Mesenteric fat pad (tissue), 1 donor: Measurements from ENCODE around the gene BTBD7. TPM values are rescaled to one million over a fixed set of nuclear protein-coding genes. Genes with fewer than 3 reads are reported as not detected.
"Not testable (repeated sequence)": the region's sequence is repeated elsewhere in the genome, so short reads cannot be mapped to it uniquely, and the experiment has no call there.

Experiments used
- DNase-seq: peaks from one replicate; pipeline ENCODE4 v3.0.0-alpha.2; 2020; ENCODE audit warnings: low spot score
- long read RNA-seq: library from polyadenylated mRNA; unstranded; transcript quantifications from one replicate; pipeline ENCODE4 v2.0.0, GENCODE V29; 2020
- total RNA-seq: library from RNA; stranded (reverse); fragmentation: NEBNext Ultra II Directional; extraction: Animal tissue kit (Norgen Biotek cat#: 25700); gene quantifications from one replicate; pipeline ENCODE4 v1.2.1, GENCODE V29; 2021
- donor health status: DM: yes; HTN: yes; CAD: no.

Gene BTBD7, protein sequence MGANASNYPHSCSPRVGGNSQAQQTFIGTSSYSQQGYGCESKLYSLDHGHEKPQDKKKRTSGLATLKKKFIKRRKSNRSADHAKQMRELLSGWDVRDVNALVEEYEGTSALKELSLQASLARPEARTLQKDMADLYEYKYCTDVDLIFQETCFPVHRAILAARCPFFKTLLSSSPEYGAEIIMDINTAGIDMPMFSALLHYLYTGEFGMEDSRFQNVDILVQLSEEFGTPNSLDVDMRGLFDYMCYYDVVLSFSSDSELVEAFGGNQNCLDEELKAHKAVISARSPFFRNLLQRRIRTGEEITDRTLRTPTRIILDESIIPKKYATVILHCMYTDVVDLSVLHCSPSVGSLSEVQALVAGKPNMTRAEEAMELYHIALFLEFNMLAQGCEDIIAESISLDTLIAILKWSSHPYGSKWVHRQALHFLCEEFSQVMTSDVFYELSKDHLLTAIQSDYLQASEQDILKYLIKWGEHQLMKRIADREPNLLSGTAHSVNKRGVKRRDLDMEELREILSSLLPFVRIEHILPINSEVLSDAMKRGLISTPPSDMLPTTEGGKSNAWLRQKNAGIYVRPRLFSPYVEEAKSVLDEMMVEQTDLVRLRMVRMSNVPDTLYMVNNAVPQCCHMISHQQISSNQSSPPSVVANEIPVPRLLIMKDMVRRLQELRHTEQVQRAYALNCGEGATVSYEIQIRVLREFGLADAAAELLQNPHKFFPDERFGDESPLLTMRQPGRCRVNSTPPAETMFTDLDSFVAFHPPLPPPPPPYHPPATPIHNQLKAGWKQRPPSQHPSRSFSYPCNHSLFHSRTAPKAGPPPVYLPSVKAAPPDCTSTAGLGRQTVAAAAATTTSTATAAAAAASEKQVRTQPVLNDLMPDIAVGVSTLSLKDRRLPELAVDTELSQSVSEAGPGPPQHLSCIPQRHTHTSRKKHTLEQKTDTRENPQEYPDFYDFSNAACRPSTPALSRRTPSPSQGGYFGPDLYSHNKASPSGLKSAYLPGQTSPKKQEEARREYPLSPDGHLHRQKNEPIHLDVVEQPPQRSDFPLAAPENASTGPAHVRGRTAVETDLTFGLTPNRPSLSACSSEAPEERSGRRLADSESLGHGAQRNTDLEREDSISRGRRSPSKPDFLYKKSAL
- 29.6 TPM for total RNA-seq
- long read RNA-seq, partial matches to known transcripts: 14 of 23 reads
- long read RNA-seq, other reads (novel, unspliced or antisense): 9 of 23 reads

DNA sequence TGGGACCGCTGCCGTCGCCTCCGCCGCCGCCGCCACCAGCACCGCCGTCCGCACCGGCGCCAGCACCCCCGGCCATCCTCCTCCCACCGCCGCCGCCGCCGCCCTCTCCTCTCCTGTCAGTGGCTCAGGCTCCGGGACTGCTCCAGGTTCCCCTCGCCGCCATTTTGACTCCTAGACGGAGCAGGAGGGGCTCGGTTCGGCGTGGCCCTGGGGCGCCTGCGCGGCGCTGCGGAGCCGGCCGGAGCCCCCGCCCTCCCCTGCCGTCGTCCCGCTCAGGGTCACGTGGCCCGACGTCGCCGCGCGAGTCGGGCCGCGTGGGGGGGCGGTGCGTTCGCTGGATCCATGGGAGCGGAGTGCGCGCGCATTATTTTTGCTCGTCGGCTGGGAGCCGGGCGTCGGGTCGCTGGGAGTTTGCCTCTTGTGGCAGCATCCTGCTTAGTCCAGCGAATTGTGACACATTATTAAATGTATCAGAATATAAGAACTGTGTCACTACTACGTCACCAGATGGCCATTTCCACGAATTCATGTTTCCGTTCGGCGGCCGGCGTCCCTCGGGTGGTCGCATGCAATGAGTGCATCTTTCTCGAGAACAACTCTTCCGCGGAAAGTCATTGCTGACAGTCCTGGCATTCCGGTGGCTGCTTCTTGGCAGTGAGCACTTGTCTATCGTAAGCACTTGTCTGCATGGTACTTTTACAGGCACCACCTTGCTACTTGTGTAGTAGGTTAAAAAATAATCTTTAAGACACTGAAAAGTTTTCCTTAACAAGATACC, at the start of gene BTBD7:
BTBD7 (minus strand) TSS at position 184 of the 778 bp plus-strand sequence. CDS start 36,985 bp downstream, outside the sequence.
- peak; percentile 99 for DNase-seq

DNA sequence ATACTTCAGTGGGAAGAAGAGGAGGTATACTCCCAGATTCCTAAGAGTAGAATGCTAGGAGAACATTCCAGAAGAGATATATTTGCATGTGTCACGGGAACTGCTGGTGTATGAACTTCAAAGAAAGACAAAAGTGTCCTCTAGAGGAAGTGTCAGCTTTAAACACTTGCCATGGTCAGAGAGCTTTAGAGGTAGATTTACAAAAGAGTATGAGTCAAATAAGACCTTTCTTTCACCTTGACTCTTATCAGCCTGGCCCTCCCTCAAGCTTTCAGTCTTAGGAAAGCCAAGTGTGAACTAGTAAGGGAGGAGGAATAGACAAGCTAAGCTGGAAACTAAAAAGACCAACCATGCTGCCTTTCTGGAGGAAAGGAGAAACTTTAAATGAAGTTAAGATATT, 48.8 kb upstream of the BTBD7 start:
- no peak for DNase-seq

DNA sequence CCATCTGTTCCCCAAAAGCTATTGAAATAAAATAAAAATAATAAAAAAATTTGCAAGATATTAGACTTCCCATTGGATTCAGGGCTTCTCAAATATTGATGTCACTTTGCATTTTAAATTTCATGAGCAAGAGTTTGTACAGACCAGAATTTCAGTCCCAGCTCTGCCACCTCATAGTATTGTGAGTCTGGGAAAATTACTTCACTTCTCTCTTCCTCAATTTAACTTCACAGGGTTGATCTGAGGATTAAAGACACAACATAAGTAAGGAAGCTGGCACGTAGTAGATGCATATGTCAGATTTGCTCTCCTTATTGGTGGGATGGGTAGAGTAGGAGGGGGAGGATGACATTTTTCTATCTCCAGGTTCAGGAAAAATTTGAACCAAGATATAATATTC, 47.0 kb upstream of the BTBD7 start:
- DNase-seq: no peak

DNA sequence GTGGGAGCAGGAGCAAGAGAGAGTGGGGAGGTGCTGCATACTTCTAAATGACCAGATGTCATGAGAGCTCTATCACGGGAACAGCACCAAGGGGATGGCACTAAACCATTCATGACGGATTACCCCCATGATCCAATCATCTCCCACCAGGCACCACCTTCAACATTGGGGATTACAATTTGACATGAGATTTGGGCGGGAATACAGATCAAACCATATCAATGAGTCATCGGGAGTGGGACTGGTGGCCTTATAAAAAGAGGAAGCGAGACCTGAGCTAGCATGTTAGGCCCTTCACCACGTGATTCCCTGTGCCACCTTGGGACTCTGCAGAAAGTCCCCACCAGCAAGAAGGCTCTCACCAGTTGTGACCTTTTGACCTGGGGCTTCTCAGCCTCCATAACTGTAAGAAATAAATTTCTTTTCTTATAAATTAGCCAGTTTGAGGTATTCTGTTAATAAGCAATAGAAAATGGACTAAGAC, 42.9 kb upstream of the BTBD7 start:
- DNase-seq: no peak

DNA sequence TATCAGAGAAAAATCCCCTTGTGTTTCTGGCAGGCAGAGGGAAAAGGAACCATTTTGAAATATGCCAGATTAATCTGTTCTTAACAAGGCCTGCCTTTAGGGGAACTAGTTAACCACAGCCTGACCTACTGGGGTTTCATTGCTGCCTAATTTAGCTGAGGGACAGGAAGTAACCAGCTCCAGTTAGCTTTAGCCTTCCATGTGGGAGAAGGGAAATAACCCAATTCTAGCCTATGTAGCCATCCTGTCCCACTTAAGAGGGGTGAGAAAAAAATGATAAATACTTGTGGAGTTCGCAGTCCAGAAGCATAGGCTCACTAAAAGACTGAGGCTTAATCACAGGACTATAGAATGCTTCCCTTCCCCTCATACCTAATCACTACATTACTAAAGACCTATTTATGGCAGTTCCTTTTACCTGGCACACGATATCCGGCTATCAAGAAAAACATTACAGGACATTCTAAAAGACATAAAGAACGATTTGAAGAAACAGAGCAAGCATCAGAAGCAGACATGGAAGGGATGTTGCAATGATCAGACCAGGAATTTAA, 37.0 kb upstream of the BTBD7 start:
- DNase-seq: no peak

DNA sequence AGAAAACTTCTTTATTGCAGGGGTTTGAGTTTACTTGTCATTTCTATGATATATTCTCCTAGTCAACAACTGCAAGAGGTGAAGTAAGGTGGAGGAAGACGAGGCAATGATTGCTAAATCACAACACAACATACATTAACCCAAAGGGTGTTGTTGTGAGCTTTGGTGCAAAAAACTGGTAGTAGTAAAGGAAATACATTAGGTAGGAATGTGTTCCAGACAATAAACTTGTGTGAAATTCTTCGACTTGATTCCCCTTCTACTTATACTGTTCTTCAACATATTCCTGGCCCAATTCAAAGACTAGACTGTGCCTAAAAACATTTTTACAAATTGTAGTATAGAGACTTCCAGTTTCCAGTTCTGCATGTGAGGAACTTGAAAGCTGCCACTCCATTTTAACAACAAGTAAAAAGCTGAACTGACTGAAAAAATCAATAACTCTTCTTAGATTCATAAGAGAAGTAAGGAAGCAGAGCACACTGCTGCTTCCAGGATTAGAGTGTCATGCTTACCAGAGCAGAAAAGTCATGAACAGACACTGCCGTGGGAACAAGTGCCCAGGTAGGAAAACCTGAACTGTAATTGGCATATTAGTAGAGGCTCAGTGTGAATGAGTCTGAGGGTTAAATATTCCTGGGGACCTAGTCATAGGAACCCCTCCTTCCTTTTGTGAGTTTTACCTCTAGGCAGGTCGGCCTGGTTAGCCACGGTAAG, 36.3 kb upstream of the BTBD7 start:
- no peak for DNase-seq

DNA sequence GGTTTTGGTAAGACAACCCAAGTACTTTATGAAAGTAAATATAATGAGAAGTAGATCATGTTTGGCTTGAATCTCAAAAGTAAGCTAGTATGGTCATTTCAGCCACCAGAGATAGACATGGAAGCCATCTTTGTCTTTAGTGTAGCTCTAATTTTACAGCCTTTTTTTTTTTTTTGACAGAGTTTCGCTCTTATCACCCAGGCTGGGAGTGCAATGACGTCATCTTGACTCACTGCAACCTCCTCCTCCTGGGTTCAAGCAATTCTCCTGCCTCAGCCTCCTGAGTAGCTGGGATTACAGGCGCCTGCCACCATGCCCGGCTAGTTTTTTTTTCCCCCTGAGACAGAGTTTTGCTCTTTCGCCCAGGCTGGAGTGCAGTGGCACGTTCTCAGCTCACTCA, 22.0 kb upstream of the BTBD7 start:
- not testable (repeated sequence) for DNase-seq

DNA sequence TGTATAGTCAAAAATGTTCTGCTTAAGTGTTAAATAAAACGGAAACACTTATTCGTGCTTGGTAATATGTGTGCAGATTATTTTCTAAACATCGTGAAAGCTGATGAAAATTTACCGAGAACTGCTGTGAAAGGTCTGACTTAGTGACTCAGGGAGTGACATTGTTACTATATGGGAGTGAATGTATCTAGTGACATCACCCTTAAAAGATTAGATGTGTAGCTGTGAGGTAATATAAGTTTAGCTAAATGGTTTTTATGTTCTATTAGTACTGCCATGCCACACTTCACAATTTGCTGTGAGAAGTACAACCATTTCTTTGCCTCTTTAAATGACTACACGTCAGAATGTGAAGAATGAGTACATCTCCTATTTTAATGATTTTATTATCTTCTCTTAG, 15.5 kb upstream of the BTBD7 start:
- DNase-seq: no peak

DNA sequence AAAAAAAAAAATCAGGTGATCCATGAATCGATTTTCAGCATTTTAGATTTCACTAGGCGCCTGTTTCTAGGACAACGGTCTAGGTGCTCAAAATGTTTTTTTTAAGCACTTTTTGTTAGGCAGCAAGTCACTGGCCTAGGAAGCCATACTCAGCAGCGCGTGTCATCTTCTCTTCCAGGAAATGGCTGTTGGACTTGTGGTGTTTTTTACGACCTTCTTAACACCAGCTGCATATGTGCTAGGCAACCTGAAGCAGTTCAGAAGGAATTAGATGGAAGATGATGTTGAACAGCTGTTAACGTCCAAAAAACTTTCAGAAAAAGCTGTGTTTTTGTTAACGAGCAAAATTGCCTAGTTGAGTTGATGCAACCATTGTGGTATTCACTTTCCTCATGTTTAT, 15.0 kb upstream of the BTBD7 start:
- no peak for DNase-seq

DNA sequence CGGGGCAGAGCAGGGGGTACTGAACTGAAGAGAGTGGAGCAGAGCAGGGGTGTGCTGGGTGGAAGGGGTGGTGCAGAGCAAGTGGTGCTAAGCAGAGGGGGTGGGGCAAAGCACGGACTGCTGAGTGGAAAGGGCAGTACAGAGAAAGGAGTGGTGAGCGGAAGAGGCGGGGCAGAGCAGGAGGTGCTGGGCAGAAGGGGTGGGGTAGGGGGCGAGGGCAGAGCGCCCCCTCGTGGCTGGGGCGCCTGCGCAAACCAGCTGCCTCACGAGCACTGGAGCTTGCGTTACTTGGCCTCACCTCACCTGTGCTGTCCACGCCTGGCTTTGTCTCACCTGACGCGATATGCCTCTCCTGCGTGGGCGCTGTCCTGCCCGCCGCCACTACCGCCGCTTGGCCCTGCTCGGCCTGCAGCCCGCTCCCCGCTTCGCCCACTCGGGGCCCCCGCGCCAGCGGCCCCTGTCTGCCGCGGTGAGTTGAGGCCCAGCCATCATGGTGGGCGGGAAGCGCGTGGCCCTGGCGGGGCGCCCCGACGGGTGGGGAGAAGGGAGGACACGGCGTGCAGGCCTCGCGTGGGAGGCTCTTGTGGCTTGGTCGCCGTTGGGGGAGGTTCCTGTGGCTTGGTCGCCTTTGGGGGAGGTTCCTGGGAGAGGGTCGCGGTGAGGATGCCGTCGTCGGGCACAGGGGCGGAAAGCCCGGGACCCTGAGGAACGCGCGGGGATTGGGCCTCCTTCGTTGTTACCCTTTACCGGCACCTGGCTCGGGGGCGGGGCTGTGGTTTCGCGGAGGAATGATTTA, 14.3 kb upstream of the BTBD7 start, which contains the start of gene COX8C:
COX8C (plus strand) TSS at position 257 of the 796 bp plus-strand sequence; CDS start at position 344, 87 bp downstream.
- no peak for DNase-seq

DNA sequence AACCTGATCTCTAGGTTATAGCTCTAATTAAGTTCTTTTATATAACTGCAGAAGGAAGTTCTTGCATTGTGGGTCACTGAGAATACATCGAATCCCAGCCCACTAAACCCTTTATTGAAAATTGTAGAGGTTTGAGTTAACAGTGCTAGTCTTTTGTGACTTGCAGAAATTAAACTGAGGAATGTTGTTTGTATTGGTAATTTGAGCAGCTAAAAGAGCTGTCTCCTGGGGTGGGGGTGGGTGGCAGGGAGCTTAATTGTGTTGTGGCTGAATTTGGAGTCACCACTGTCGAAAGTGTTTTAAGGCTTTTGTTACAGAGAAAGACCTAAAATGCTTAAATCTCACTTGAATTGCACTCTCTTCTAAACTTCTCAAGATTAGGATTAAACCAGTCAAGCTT, 11.0 kb upstream of the BTBD7 start:
- no peak for DNase-seq

DNA sequence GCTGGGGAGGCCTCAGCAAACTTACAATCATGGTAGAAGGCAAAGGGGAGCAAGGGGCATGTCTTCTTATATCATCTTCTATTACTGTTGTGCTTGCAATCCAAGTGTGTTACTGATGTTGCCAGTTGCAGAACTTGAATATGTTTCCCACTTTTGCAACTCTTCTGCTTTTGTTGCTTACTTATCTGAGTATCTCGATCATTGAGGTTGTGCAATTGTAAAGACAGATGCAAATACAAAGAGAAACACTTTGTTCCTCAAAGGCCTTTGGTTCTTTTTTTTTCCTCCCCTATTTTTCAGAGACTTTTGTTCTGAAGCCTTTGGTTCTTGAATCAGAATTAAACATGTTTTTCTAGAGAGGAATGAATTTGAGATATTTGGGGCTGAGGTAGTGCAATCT, 10.4 kb upstream of the BTBD7 start:
- no peak for DNase-seq

DNA sequence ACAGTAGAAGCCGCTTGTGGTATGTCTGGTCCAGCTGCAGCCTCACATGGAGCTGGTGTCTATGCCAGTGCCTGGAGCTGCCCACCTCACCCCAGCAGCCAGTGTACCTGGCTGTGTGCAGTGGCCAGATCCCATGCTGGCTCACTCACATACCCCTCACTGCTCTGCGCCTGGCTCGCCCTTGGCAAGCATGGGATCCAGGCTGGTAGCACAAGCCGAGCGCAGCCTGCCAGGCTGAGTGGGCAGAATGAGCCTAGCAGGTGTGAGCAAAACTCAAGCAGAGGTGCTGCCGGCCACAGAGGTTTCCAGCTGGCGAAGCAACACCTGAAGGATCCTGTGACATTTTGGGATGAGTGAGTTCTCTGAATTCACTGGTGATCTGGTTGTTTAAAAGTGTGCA, 5.0 kb upstream of the BTBD7 start:
- no peak for DNase-seq

DNA sequence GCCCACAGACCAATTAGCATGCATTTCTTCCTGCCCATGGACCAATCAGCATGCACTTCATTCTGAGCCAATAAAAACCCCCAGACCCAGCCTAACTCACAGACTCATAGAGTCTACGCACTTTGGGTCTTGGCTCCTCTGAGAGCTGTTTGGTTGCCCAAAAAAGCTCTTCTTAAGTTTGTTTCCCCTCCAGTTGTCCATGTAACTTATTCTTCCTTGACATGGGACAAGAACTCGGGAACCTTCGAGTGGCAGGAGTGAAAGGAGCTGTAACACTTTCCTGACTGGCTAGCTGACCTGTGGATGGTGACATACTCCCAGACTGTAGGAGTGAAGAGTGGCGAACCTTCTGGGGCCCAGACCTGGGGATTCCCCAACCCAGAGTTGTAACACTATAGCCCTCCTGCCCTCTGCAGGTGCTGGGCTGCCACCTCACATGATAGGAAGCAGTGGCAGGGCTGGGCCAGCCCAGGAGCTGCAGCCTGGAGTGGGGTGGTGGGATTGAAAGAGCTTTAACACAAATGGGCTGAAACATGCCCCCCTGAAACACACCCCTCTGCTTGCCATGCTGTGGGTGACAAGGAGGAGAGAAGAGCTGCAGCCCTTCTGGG, 4.4 kb upstream of the BTBD7 start:
- DNase-seq: no peak

DNA sequence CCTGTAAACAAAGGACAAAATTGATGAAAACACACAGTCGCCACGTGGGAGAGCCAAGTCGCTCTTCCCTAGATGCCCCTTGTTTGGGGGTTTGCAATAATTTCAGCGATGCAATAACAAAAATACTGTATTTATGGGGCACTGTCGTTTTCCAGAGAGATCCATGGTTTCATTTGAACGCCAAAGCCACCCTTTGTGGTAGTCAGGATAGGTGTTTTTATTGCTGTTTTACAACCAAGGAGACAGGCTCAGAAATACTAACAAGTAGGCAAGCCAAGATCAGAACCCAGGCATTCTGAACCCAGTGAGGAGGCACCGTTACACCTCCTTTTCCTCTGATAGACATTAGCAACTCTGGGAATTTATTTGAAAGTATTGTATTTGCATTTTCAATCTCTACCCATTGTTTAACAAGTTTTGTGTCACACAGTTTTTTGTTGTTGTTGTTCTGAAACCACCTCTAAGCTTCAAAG, 831 bp upstream of the BTBD7 start:
- DNase-seq: no peak

DNA sequence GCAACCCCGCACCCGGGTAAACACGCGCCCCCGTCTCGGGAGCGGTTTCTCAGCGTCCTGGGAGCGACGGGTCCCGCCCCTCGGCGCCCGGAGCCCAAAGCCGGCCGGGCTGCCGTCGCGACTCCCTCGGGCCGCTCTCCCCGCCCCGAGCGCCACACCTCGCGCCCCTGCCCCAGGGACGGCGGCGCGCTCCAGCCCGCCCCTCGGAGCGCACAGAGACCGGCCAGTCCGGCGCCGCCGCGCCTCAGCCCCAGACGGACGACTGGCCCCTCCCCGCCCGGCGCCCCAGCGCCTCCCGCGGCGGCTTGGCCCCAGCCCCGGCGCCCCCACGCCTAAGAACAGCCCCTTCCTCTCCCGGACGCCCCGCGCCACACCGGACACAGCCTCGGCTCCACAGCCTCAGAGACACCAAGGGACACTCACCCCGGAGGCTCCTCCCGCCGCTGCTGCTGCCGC, 411 bp downstream of the BTBD7 start:
- DNase-seq: no peak

DNA sequence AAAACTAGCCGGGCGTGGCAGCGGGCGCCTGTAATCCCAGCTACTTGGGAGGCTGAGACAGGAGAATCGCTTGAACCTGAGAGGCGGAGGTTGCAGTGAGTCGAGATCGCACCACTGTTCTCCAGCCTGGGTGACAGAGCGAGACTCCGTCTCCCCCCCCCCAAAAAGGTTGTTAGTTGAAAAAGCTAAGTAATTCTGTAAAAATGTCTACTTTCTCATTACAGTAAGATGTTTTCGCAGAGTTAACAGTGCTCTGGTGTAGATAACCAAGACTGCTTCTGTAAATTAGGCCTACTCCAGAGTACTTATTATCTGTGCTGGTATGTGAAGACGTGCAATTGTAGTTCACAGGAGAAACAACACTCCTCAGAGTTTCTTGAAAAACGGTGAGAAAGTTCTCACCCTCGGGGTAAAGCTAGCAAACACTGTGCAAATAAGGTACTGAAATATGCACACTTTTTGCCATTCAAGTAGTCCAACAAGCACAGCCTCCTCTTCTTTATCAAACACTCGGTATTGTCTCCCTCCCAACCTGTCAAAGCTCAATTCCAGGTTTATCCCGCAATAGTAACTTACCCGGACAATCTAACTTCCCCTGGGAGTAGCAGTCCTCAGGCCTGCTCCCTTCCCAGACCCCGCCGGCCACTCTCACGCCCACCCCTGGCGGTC, 974 bp downstream of the BTBD7 start:
- DNase-seq: no peak
